OCI-LY3 (cell line): ENCODE results near the gene DOCK1.

Experiments
- H2AFZ ChIP-seq: fragments of 200-600, 300-600 bp; shearing (Covaris generic); 2 replicates; pipeline ENCODE4 v1.6.0; 2014; ENCODE audit warnings: antibody characterized with exemption, low read depth, low read length
- H3K27ac ChIP-seq: fragments of 200-600, 300-600 bp; sonication (generic); 2 replicates; pipeline ENCODE4 v1.5.1; 2014; ENCODE audit warnings: mild to moderate bottlenecking, low read length, moderate library complexity, mixed read lengths
- H3K27me3 ChIP-seq: fragments of 200-600, 300-600 bp; sonication (generic); 2 replicates; pipeline ENCODE4 v1.6.1; 2014; ENCODE audit warnings: low read depth, low read length, mixed read lengths
- H3K36me3 ChIP-seq: fragments of 200-600, 300-600 bp; sonication (generic); replicated peaks from 2 replicates; pipeline ENCODE3; 2014; ENCODE audit warnings: low read depth, low read length, mixed read lengths
- H3K4me1 ChIP-seq: fragments of 300-600, 200-600 bp; sonication (generic); 2 replicates; pipeline ENCODE4 v1.6.1; 2014; ENCODE audit warnings: low read length, mixed read lengths
- H3K4me2 ChIP-seq: fragments of 200-600, 300-600 bp; sonication (generic); 2 replicates; pipeline ENCODE4 v1.6.1; 2014; ENCODE audit warnings: low read length, mixed read lengths
- H3K4me3 ChIP-seq: fragments of 300-600, 200-600 bp; sonication (generic); 2 replicates; pipeline ENCODE4 v1.5.1; 2014; ENCODE audit warnings: antibody characterized with exemption, mild to moderate bottlenecking, low read length, moderate library complexity
- H3K79me2 ChIP-seq: fragments of 300-600, 200-600 bp; shearing (Covaris generic); 2 replicates; pipeline ENCODE4 v1.6.1; 2014; ENCODE audit warnings: mild to moderate bottlenecking, low read length, mixed read lengths
- H3K9ac ChIP-seq: fragments of 300-600, 200-600 bp; shearing (Covaris generic); 2 replicates; pipeline ENCODE4 v1.6.0; 2014; ENCODE audit warnings: mild to moderate bottlenecking, low read length, moderate library complexity
- H3K9me3 ChIP-seq: fragments of 200-600, 300-600 bp; shearing (Covaris generic); 2 replicates; pipeline ENCODE4 v1.6.1; 2014; ENCODE audit warnings: low read length, mixed read lengths; ENCODE audit not compliant: insufficient read depth
- H4K20me1 ChIP-seq: fragments of 200-600, 300-600 bp; sonication (generic); 2 replicates; pipeline ENCODE4 v1.6.1; 2016; ENCODE audit warnings: low read length, mixed read lengths; ENCODE audit not compliant: insufficient read depth
- CTCF ChIP-seq: fragments of 200-600, 300-600 bp; sonication (generic); IDR thresholded peaks from 2 replicates; pipeline ENCODE4 v1.5.1; 2014; ENCODE audit warnings: antibody characterized with exemption, low read length, low read depth
- EZH2phosphoT487 ChIP-seq: fragments of 200-600 bp; shearing (Covaris generic); IDR thresholded peaks from 2 replicates; pipeline ENCODE4 v1.6.1; 2018; ENCODE audit warnings: antibody characterized with exemption, mixed run types, low read depth

The DOCK1 gene

DNA sequence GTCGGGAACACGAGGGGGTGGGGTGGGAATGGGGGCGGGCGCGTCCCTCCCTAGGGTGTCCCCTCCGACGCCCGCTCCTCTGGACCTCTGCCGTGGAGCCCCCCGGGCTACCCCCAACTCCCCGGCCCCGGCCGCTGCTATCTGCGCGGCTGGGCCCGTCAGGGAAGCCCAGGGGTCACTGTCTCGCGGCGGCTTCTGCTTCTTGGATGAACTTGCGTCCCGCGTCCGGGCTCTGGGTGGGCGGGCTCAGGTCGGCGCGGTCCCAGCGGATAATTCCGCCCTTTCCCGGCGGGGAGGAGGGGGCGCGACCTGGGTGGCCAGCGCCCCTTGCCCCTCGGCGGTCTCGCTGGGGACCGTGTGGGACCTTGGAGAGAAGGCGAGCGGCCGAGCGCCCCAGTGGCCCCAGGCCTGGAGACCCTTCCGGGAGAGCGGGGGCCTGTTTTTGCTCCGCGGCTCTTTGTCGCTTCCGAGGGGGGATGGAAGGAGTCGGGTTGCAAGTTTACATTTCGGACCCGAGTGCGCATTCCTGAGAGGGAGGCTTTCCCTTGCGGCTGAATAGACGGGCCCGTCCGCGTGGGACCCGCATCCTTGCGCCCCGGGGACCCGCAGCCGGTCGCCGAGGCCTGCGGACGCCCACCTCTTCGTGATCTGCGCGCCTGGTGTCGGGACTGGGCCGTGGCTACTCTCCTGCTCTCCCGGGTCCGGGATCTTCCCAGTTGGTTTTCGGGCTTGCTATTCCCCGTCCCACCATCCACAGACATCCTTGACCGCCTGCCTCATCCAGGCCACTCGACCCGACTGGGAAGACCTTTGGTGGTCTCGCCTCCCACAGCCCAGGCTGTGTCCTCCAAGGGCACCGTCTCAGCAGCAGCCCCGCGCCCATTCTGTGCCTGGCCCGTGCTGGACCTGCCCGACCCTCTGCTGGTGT, 812 bp downstream of the DOCK1 start:
- Histone ChIP-seq H3K4me3 (no peak overlapping the region), H3K4me1 (no peaks in the 10 kb centered on the region), H3K9me3 (no peaks in the 10 kb centered on the region), H3K9ac (no peak overlapping the region), H3K79me2 (no peaks in the 10 kb centered on the region), H3K27me3 (no peaks in the 10 kb centered on the region), H2AFZ (no peak overlapping the region), H3K4me2 (no peak overlapping the region), H3K27ac (no peak overlapping the region), H3K36me3 (no peaks in the 10 kb centered on the region), H4K20me1 (no peaks in the 10 kb centered on the region)
- TF ChIP-seq EZH2phosphoT487 (no peak), CTCF (no peak)

DNA sequence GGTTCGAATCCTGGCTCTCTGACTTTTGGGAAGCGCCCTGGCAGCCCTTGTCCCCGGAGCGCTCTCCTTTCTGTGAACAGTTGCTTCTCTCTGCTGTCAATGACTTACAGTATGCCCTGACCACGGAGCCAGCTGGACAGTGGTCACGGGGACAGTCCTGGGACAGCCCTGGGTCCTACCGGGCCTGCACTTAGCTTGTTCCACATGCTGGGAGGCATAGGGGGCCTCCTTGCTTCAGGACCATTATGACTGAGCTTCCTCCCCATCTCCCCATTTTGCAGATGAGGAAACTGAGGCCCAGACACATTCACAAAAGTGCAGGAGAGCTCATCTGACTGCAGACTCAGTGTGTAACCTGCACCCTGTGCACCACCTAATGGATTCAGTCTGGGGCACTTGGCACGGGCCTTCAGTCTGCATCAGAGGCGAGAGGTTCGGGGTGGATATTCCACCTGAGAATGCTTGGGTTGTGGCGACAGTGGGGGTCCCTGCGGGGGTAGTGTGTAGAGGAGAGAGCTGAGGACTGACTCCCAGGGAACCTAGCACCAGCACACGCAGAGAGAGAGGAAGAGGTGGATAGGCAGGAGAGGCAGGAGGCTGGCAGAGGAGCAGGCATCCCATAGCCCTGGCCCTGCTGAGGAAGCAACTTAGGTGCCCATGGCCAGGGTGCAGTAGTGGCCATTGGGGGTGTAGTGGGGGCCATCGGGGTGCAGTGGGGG, 1.6 kb downstream of the DOCK1 start:
- Histone ChIP-seq H3K4me3 (no peak overlapping the region), H3K4me2 (no peak overlapping the region), H4K20me1 (no peaks in the 10 kb centered on the region), H3K27me3 (no peaks in the 10 kb centered on the region), H3K79me2 (no peaks in the 10 kb centered on the region), H3K27ac (no peak overlapping the region), H3K4me1 (no peaks in the 10 kb centered on the region), H3K9me3 (no peaks in the 10 kb centered on the region), H3K9ac (no peak overlapping the region), H3K36me3 (no peaks in the 10 kb centered on the region), H2AFZ (no peak overlapping the region)
- no peak for TF ChIP-seq CTCF
- no peak for TF ChIP-seq EZH2phosphoT487

- H3K9me3 ChIP-seq, result no peaks in the 10 kb centered on the region
- H3K9ac ChIP-seq, result no peak overlapping the region
- no peak overlapping the region for H2AFZ ChIP-seq
- no peak overlapping the region for H3K4me2 ChIP-seq
- H3K36me3 ChIP-seq, result no peaks in the 10 kb centered on the region
- H3K4me1 ChIP-seq, result no peaks in the 10 kb centered on the region
- H3K27ac ChIP-seq, result no peak overlapping the region
- no peaks in the 10 kb centered on the region for H3K79me2 ChIP-seq
- no peaks in the 10 kb centered on the region for H3K27me3 ChIP-seq
- TF ChIP-seq EZH2phosphoT487 (no peak), CTCF (no peak)
- H4K20me1 ChIP-seq, result no peaks in the 10 kb centered on the region
- H3K4me3 ChIP-seq, result no peak overlapping the region
Measured at GRCh38 chr10:126907423-126907970, 2.3 kb downstream of the DOCK1 start.

DNA sequence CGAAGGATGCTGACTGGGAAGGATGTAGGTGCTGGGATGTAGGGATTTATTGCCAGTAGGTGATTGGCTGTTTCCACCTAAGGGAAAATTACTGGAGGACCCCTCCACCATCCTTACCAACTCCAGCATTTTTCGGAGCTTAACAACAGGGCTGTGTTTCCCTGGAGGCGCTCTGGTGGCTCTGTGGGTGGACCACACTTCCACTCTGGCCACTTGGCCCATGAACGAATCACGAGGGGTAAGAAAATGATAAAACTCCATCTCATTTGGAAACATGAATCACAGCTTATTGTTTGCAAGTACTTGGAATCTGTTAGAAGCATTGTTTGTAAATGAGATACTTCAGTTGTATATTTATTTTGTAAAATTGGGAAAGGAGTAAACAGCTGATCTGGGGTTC, 3.0 kb downstream of the DOCK1 start:
- Histone ChIP-seq H3K4me2 (no peak overlapping the region), H3K27ac (no peak overlapping the region), H3K36me3 (no peaks in the 10 kb centered on the region), H2AFZ (no peak overlapping the region), H3K4me1 (no peaks in the 10 kb centered on the region), H3K9ac (no peak overlapping the region), H3K9me3 (no peaks in the 10 kb centered on the region), H3K79me2 (no peaks in the 10 kb centered on the region), H3K27me3 (no peaks in the 10 kb centered on the region), H3K4me3 (no peak overlapping the region), H4K20me1 (no peaks in the 10 kb centered on the region)
- no peak for TF ChIP-seq EZH2phosphoT487
